Sigmoid colon (tissue), 4 donors: ENCODE data around the gene SLC17A3.

Source experiments
- CTCF ChIP-seq, 4 experiments: fragments of 450-650 bp in 3 of 4; fragments of 200-600 bp in 1 of 4; IDR thresholded peaks; one replicate each; pipeline ENCODE4 v1.5.1; 2016 to 2019; ENCODE audit warnings: antibody characterized with exemption in 4 of 4, mild to moderate bottlenecking in 3 of 4, moderate library complexity in 2 of 4
- EP300 ChIP-seq, 4 donors: sonication (generic); formaldehyde crosslinking; IDR thresholded peaks; one replicate each; pipeline ENCODE4 v1.6.1; 2017; ENCODE audit warnings: antibody characterized with exemption in 4 of 4
- POLR2A ChIP-seq, 2 donors: fragments of 450-650 bp; IDR thresholded peaks; one replicate each; pipeline ENCODE4 v1.6.1; 2016; ENCODE audit warnings: antibody characterized with exemption in 2 of 2, mild to moderate bottlenecking in 2 of 2, moderate library complexity in 2 of 2
- POLR2AphosphoS5 ChIP-seq, 4 donors: sonication (generic); formaldehyde crosslinking; IDR thresholded peaks; one replicate each; pipeline ENCODE4 v1.6.1; 2017; ENCODE audit warnings: antibody characterized with exemption in 4 of 4

- TF ChIP-seq CTCF (IDR thresholded peaks at IDR 0.05) = no peak
- TF ChIP-seq POLR2A (IDR thresholded peaks at IDR 0.05) = no peak
- no peak for TF ChIP-seq POLR2AphosphoS5 (IDR thresholded peaks at IDR 0.05)
- no peak for TF ChIP-seq EP300 (IDR thresholded peaks at IDR 0.05)
These were observed 9.9 kb upstream of the SLC17A3 start for GRCh38 chr6:25883991-25884390.
